ENCODE results near the gene SF1.

Gene SF1

GRCh38 chr11:64776425-64776824, 1.9 kb downstream of the SF1 start:
- TF ChIP-seq ZFX (IDR thresholded peaks at IDR 0.05; ENCODE audit: borderline replicate concordance) = no peak
- no peak for TF ChIP-seq CTCF (IDR thresholded peaks at IDR 0.05)
- H3K27ac ChIP-seq = peak overlapping the region; percentile 99; the same call in 1 of the 2 replicates

- TF ChIP-seq ZFX (IDR thresholded peaks at IDR 0.05; ENCODE audit: borderline replicate concordance) (no peak), CTCF (IDR thresholded peaks at IDR 0.05) (no peak)
- no peak overlapping the region for H3K27ac ChIP-seq
These were observed 4.2 kb downstream of the SF1 start for GRCh38 chr11:64774144-64774543.

- H3K27ac ChIP-seq = 0 out of 2 replicates have a peak overlapping the region, but pooled peaks have one; percentile 29
- TF ChIP-seq ZFX (IDR thresholded peaks at IDR 0.05; ENCODE audit: borderline replicate concordance) (no peak), CTCF (IDR thresholded peaks at IDR 0.05) (no peak)
These were observed 5.9 kb downstream of the SF1 start for GRCh38 chr11:64772303-64773018.

GRCh38 chr11:64771861-64772260, 6.5 kb downstream of the SF1 start:
- 0 out of 2 replicates have a peak overlapping the region, but pooled peaks have one; percentile 29 for H3K27ac ChIP-seq
- no peak for TF ChIP-seq CTCF (IDR thresholded peaks at IDR 0.05)
- no peak for TF ChIP-seq ZFX (IDR thresholded peaks at IDR 0.05; ENCODE audit: borderline replicate concordance)

- no peak overlapping the region for H3K27ac ChIP-seq
These were observed 8.2 kb downstream of the SF1 start for GRCh38 chr11:64770120-64770519.

DNA sequence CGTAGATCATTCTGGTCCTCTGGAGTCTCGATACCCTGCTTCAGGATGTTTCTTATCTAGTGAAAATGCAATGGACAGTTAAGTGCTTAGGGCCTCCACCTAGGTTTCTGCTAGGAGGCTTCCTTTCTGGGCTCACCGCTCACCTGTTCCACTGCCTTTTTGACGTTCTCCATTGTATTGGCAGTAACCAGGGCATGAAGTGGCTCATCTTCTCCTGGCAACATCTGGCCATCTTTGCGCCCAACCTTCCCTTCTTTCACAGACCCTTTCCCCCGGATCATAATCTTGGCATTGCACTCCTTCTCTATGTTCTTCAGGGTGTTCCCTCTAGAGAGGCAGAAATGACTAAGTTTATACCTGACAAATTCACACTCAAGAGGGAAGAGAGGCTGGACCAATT, 9.1 kb downstream of the SF1 start:
- no peak overlapping the region for H3K27ac ChIP-seq
- no peak for TF ChIP-seq ZFX (IDR thresholded peaks at IDR 0.05; ENCODE audit: borderline replicate concordance)
- TF ChIP-seq CTCF (IDR thresholded peaks at IDR 0.05) = no peak

More at GRCh38 chr11:64770120-64770519, 8.2 kb downstream of the SF1 start:
- TF ChIP-seq ZFX (IDR thresholded peaks at IDR 0.05; ENCODE audit: borderline replicate concordance) = no peak
- TF ChIP-seq CTCF (IDR thresholded peaks at IDR 0.05) = no peak

DNA sequence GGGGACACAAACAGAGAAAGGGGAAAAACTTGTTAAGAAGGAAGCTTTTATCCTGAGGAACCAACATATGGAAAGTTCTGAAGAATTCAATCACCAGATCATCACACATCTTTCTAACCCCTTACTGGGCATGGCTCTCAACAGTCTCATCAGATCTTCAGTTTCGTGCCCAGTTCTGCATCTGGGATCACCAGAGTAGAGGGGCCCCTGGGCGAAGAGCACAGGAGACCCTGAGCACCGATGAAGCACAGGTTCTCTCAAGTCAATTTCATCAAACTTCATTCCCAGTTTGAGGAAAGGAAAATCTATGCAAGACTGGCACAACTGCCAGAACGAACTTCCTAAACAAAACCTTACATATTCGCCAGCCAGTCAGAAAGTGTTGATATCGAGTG, 10.0 kb downstream of the SF1 start:
- no peak for TF ChIP-seq CTCF (IDR thresholded peaks at IDR 0.05)
- no peak for TF ChIP-seq ZFX (IDR thresholded peaks at IDR 0.05; ENCODE audit: borderline replicate concordance)
- H3K27ac ChIP-seq = 0 out of 2 replicates have a peak overlapping the region, but pooled peaks have one; percentile 12

All from 22Rv1 (cell line).